ENCODE results near the gene RASGRF2. TPM values are rescaled to one million over a fixed set of nuclear protein-coding genes. Genes with fewer than 3 reads are reported as not detected.

Gene RASGRF2
- total and polyA plus RNA-seq, 9 donors, result 0.40 to 0.95 (median 0.61) TPM

GRCh38 chr5:81192373-81192750 is 232.2 kb downstream of the RASGRF2 start:
- no peak overlapping the region for H3K27ac ChIP-seq (ENCODE audit: low read length)
- peaks cover 4% of the 10 kb centered on the region for H3K4me1 ChIP-seq (ENCODE audit: control insufficient read depth, insufficient read depth, low read length)
- H3K4me3 ChIP-seq (ENCODE audit: low read length), result no peak overlapping the region
- H3K9me3 ChIP-seq (replicated peaks; ENCODE audit: control insufficient read depth, low read depth, low read length), result no peaks in the 10 kb centered on the region
- H3K36me3 ChIP-seq (ENCODE audit: control insufficient read depth, insufficient read depth, low read length), result no peaks in the 10 kb centered on the region
- H3K27me3 ChIP-seq (ENCODE audit: control insufficient read depth, insufficient read depth, low read length), result peaks cover 4% of the 10 kb centered on the region
- WGBS (ENCODE audit: insufficient coverage), result 73% methylated on average over 3 of the region's 8 CpGs
- DNase-seq, result no peak

GRCh38 chr5:81194633-81195334 is 234.6 kb downstream of the RASGRF2 start:
- Histone ChIP-seq H3K36me3 (ENCODE audit: control insufficient read depth, insufficient read depth, low read length) (no peaks in the 10 kb centered on the region), H3K27ac (ENCODE audit: low read length) (no peak overlapping the region), H3K4me3 (ENCODE audit: low read length) (no peak overlapping the region), H3K27me3 (ENCODE audit: control insufficient read depth, insufficient read depth, low read length) (peaks cover 4% of the 10 kb centered on the region), H3K9me3 (replicated peaks; ENCODE audit: control insufficient read depth, low read depth, low read length) (no peaks in the 10 kb centered on the region), H3K4me1 (ENCODE audit: control insufficient read depth, insufficient read depth, low read length) (peaks cover 4% of the 10 kb centered on the region)
- 19% methylated on average over 23 of the region's 31 CpGs for WGBS (ENCODE audit: insufficient coverage)
- DNase-seq, result peak; percentile 82

- no peak overlapping the region for H3K4me3 ChIP-seq (ENCODE audit: low read length)
- no peak for DNase-seq
- H3K36me3 ChIP-seq (ENCODE audit: control insufficient read depth, insufficient read depth, low read length), result no peaks in the 10 kb centered on the region
- WGBS (ENCODE audit: insufficient coverage), result no CpG with 5 or more reads among the region's 5 CpGs
- H3K4me1 ChIP-seq (ENCODE audit: control insufficient read depth, insufficient read depth, low read length), result peaks cover 4% of the 10 kb centered on the region
- peaks cover 4% of the 10 kb centered on the region for H3K27me3 ChIP-seq (ENCODE audit: control insufficient read depth, insufficient read depth, low read length)
- H3K9me3 ChIP-seq (replicated peaks; ENCODE audit: control insufficient read depth, low read depth, low read length), result no peaks in the 10 kb centered on the region
- H3K27ac ChIP-seq (ENCODE audit: low read length), result no peak overlapping the region
These were observed 235.3 kb downstream of the RASGRF2 start for GRCh38 chr5:81195335-81195929.

GRCh38 chr5:81202655-81203054 is 242.5 kb downstream of the RASGRF2 start:
- H3K27ac ChIP-seq (ENCODE audit: low read length), result no peak overlapping the region
- WGBS (ENCODE audit: insufficient coverage), result 43% methylated on average over 1 of the region's 2 CpGs
- H3K27me3 ChIP-seq (ENCODE audit: control insufficient read depth, insufficient read depth, low read length), result no peaks in the 10 kb centered on the region
- no peaks in the 10 kb centered on the region for H3K4me1 ChIP-seq (ENCODE audit: control insufficient read depth, insufficient read depth, low read length)
- no peaks in the 10 kb centered on the region for H3K9me3 ChIP-seq (replicated peaks; ENCODE audit: control insufficient read depth, low read depth, low read length)
- H3K4me3 ChIP-seq (ENCODE audit: low read length), result no peak overlapping the region
- H3K36me3 ChIP-seq (ENCODE audit: control insufficient read depth, insufficient read depth, low read length), result no peaks in the 10 kb centered on the region
- peak; percentile 32 for DNase-seq

GRCh38 chr5:81203729-81204128 is 243.6 kb downstream of the RASGRF2 start:
- no peak overlapping the region for H3K4me3 ChIP-seq (ENCODE audit: low read length)
- H3K9me3 ChIP-seq (replicated peaks; ENCODE audit: control insufficient read depth, low read depth, low read length), result no peaks in the 10 kb centered on the region
- H3K27me3 ChIP-seq (ENCODE audit: control insufficient read depth, insufficient read depth, low read length), result no peaks in the 10 kb centered on the region
- no peaks in the 10 kb centered on the region for H3K36me3 ChIP-seq (ENCODE audit: control insufficient read depth, insufficient read depth, low read length)
- DNase-seq, result no peak
- H3K4me1 ChIP-seq (ENCODE audit: control insufficient read depth, insufficient read depth, low read length), result no peaks in the 10 kb centered on the region
- 63% methylated on average over 1 of the region's 3 CpGs for WGBS (ENCODE audit: insufficient coverage)
- no peak overlapping the region for H3K27ac ChIP-seq (ENCODE audit: low read length)

- DNase-seq, result no peak
- 80% methylated on average over 1 of the region's 1 CpG for WGBS (ENCODE audit: insufficient coverage)
- Histone ChIP-seq H3K9me3 (replicated peaks; ENCODE audit: control insufficient read depth, low read depth, low read length) (no peaks in the 10 kb centered on the region), H3K36me3 (ENCODE audit: control insufficient read depth, insufficient read depth, low read length) (no peaks in the 10 kb centered on the region), H3K27ac (ENCODE audit: low read length) (no peak overlapping the region), H3K27me3 (ENCODE audit: control insufficient read depth, insufficient read depth, low read length) (no peaks in the 10 kb centered on the region), H3K4me3 (ENCODE audit: low read length) (no peak overlapping the region), H3K4me1 (ENCODE audit: control insufficient read depth, insufficient read depth, low read length) (no peaks in the 10 kb centered on the region)
These were observed 244.0 kb downstream of the RASGRF2 start for GRCh38 chr5:81204205-81204604.

- Histone ChIP-seq H3K4me1 (ENCODE audit: control insufficient read depth, insufficient read depth, low read length) (no peaks in the 10 kb centered on the region), H3K36me3 (ENCODE audit: control insufficient read depth, insufficient read depth, low read length) (no peaks in the 10 kb centered on the region), H3K9me3 (replicated peaks; ENCODE audit: control insufficient read depth, low read depth, low read length) (no peaks in the 10 kb centered on the region), H3K4me3 (ENCODE audit: low read length) (no peak overlapping the region), H3K27me3 (ENCODE audit: control insufficient read depth, insufficient read depth, low read length) (no peaks in the 10 kb centered on the region), H3K27ac (ENCODE audit: low read length) (no peak overlapping the region)
- WGBS (ENCODE audit: insufficient coverage), result 100% methylated on average over 2 of the region's 4 CpGs
- no peak for DNase-seq
These were observed 244.9 kb downstream of the RASGRF2 start for GRCh38 chr5:81205058-81205457.

- 49% methylated on average over 3 of the region's 5 CpGs for WGBS (ENCODE audit: insufficient coverage)
- no peaks in the 10 kb centered on the region for H3K9me3 ChIP-seq (replicated peaks; ENCODE audit: control insufficient read depth, low read depth, low read length)
- no peaks in the 10 kb centered on the region for H3K27me3 ChIP-seq (ENCODE audit: control insufficient read depth, insufficient read depth, low read length)
- H3K27ac ChIP-seq (ENCODE audit: low read length), result no peak overlapping the region
- H3K4me3 ChIP-seq (ENCODE audit: low read length), result no peak overlapping the region
- no peaks in the 10 kb centered on the region for H3K36me3 ChIP-seq (ENCODE audit: control insufficient read depth, insufficient read depth, low read length)
- H3K4me1 ChIP-seq (ENCODE audit: control insufficient read depth, insufficient read depth, low read length), result no peaks in the 10 kb centered on the region
- peak; percentile 12 for DNase-seq
These were observed 246.8 kb downstream of the RASGRF2 start for GRCh38 chr5:81207009-81207408.

GRCh38 chr5:81208904-81209303 is 248.7 kb downstream of the RASGRF2 start:
- no peaks in the 10 kb centered on the region for H3K36me3 ChIP-seq (ENCODE audit: control insufficient read depth, insufficient read depth, low read length)

GRCh38 chr5:81209386-81209785 is 249.2 kb downstream of the RASGRF2 start:
- H3K36me3 ChIP-seq (ENCODE audit: control insufficient read depth, insufficient read depth, low read length), result no peaks in the 10 kb centered on the region
- no peaks in the 10 kb centered on the region for H3K9me3 ChIP-seq (replicated peaks; ENCODE audit: control insufficient read depth, low read depth, low read length)
- no peak overlapping the region for H3K27ac ChIP-seq (ENCODE audit: low read length)
- no peaks in the 10 kb centered on the region for H3K4me1 ChIP-seq (ENCODE audit: control insufficient read depth, insufficient read depth, low read length)
- H3K27me3 ChIP-seq (ENCODE audit: control insufficient read depth, insufficient read depth, low read length), result no peaks in the 10 kb centered on the region
- no peak for DNase-seq
- WGBS (ENCODE audit: insufficient coverage), result 85% methylated on average over 4 of the region's 5 CpGs
- H3K4me3 ChIP-seq (ENCODE audit: low read length), result no peak overlapping the region

More at GRCh38 chr5:81208904-81209303, 248.7 kb downstream of the RASGRF2 start:
- no peaks in the 10 kb centered on the region for H3K4me1 ChIP-seq (ENCODE audit: control insufficient read depth, insufficient read depth, low read length)
- DNase-seq, result no peak
- no peak overlapping the region for H3K27ac ChIP-seq (ENCODE audit: low read length)
- no peaks in the 10 kb centered on the region for H3K9me3 ChIP-seq (replicated peaks; ENCODE audit: control insufficient read depth, low read depth, low read length)
- no peak overlapping the region for H3K4me3 ChIP-seq (ENCODE audit: low read length)
- H3K27me3 ChIP-seq (ENCODE audit: control insufficient read depth, insufficient read depth, low read length), result no peaks in the 10 kb centered on the region
- WGBS (ENCODE audit: insufficient coverage), result no CpG with 5 or more reads among the region's 4 CpGs

Data from muscle of leg (tissue), 11 donors.